GM18519 (cell line): ENCODE measurements around the gene ZNF148.

ENCODE experiments used
- ATAC-seq: cut with Tn5 transposase; IDR thresholded peaks from one replicate; pipeline ENCODE4 v1.9.1; 2021; ENCODE audit warnings: mild to moderate bottlenecking, moderate library complexity; ENCODE audit not compliant: unreplicated experiment, low FRiP score

Gene ZNF148

GRCh38 chr3:125200731-125201139 lies 174.4 kb downstream of the ZNF148 start:
- ATAC-seq = peak; percentile 50

DNA sequence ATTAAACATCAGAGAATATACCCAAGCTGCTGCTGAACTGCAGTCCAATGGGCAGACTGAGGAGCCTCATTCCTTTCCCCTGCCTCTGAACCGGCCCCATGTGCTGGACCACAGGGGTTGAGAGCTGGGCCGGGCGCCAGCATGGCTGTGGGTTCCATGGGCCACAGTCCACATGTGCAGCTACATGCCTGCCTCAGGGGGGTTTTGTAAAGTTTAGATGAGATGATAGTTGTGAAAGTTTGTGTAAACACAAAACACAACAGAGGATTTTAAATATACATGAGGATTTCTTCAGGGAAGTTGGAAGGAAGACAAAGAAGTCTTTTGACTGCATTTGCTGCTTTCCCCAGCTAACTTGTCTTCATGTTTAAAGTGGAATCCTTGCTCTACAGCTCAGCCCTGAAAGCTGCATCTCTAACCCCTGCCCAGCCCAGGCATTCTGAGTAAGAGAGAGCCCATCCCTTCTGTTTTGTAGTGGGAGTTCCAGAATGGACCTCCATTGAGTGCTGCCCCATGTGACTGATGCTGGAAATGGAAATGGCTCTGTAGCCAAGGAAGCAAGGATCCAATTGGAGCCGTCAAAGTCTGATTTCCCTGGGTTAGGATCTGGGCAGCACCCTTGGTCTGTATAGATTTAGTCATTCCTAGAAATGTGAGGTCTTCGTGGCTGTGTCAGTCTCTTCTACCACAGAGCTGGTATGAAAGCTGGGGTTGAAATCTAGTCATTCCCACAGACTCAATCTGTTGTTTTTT lies 180.1 kb downstream of the ZNF148 start:
- ATAC-seq = no peak

DNA sequence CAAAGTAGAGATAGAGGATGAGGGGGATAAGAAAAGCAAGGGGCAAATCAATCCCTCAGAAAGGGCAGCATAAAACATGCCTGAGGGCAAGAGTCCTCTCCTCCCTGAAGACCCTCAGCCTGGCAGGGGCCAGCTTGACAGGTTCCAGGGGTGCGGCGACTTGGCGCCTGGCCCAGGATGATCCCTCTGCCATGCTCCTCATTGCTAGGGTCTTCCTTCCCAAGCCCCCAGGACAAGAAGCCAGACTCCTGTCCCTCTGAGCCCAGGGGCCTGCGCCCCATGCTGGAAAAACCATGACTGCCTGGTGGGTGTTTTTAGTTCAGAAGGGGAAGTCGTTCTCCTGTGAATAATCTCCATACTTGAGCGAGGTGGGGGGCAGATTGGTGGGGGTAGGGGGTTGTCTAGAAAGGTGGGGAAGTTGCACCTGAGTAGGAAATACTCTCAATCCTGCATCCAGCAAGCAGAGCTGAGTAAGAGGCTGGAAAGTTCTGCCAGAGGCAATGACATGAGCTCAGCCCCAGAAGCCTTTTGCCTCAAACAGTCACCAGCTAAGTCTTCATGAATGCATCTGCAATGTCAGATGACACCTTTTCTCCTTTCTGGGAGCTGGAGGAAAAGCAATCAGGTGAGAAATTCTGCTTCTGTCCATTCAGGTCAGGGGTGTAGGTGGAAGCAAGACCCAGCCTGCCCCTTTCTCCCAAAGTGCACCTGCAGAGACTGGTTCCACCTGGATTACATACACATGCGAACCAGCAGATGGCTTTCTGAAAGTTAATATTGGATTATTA lies 180.9 kb downstream of the ZNF148 start:
- no peak for ATAC-seq

- no peak for ATAC-seq
Observed at GRCh38 chr3:125192190-125193035, 182.7 kb downstream of the ZNF148 start.

GRCh38 chr3:125191730-125192129 lies 183.4 kb downstream of the ZNF148 start:
- no peak for ATAC-seq

DNA sequence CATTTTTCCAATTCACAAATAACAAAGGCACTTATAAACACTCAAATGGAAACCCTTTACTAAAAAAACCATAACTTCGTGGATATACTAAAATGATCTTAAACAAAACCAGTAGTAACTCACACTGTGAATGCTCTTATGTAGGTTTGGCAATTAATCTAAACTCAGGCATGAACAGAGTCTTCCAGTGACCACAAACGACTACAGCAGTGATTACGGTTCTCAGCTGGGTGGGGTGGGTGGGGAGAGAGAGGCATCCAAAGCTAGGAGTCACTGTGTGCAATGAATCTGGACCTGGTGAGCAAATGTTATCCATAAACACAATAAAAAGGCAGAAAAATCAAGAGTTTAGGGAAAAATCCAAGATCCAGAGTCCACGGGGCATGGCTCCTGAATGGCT lies 183.9 kb downstream of the ZNF148 start:
- no peak for ATAC-seq

DNA sequence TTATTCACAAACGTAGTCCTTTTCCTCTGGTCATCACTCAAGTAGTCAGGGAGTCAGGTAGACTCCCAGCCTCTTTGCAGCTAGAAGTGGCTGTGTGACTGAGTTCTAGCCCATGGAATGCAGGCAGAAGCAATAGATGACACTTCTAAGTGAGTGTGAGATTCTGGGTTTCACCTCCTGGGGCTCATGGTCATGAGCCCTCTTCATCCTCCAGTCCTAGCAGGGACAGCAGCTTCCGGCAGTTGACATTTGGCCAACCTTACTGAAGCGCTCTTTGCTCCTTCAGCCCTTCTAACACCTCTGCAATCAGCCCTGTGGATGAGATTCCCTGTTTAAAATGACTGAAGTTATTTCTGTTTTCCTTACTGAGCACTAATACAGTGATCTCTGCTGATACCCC lies 184.3 kb downstream of the ZNF148 start:
- ATAC-seq = no peak

- no peak for ATAC-seq
Observed at GRCh38 chr3:125189378-125190165, 185.6 kb downstream of the ZNF148 start.

DNA sequence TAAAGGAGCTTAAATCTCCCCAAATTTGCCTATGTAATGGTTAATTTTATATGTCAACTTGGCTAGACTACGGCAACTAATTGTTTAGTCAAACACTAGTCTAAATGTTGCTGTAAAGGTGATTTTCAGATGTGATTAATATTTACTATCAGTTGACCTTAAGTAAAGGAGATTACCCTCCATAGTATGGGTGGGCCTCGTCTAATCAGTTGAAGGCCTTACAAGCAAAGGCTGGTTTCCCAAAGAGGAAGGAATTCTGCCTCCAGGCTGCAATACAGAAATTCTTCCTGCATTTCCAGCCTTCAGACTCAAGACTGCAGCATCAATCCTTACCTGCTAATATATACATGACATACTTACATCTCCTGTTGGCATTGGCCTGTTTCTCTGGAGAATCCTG lies 186.2 kb downstream of the ZNF148 start:
- no peak for ATAC-seq

DNA sequence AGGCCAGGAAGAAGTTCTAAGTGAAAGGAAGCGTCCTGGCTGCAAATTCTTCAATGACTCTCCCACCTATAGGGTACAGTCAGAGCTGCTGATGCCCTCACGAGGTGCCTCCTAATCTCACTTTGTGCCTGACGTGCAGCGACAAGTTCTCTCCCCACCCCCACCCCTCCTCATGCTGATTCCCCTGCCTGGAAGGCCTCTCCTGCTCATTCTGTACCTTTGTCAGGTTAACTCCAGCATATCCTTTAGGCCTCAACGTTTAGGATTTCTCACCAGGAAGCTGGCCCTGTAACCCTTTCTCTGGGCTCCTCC lies 187.6 kb downstream of the ZNF148 start:
- no peak for ATAC-seq

DNA sequence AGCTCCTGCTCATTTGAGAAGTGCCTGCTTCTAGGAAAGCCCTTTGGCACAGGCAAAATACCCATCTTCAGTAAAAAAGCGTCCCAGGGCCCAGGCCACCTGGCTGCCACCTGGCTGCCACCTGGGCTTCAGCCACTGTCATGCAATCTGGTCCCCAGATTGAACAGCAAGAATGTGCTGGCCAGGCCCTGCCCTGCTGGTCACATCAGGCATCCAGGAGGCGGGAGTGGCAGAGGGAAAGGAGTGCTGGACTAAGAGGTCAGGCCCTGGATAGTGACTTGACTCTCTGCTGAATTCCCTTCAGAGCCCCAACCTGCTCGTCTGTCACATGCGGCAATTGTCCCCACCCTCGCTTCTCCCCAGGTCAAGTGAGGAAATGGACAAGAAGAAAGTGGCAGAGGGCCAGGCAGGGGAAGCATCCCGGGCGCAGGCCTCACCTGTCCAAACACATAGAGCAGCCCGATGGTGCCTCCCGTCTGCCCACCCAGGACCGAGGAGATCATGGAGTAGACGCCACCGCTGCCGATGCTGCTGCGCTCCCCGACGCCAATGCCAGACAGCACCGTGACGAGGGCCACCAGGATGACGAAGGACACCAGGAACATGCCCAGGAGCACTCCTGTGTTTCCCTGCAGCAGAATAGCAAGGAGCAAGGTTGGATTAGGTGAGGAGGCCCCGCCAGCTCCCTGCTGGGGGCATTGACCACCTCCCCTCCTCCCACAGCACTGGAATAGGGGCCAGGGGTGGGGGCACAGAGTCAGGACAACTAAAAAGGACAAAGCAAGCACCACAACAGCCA lies 188.1 kb downstream of the ZNF148 start:
- no peak for ATAC-seq

GRCh38 chr3:125186261-125186787 lies 188.8 kb downstream of the ZNF148 start:
- no peak for ATAC-seq

- no peak for ATAC-seq
Observed at GRCh38 chr3:125185805-125186204, 189.3 kb downstream of the ZNF148 start.

- no peak for ATAC-seq
Observed at GRCh38 chr3:125179884-125180240, 195.3 kb downstream of the ZNF148 start.

- ATAC-seq = no peak
Observed at GRCh38 chr3:125179143-125179883, 195.8 kb downstream of the ZNF148 start.

DNA sequence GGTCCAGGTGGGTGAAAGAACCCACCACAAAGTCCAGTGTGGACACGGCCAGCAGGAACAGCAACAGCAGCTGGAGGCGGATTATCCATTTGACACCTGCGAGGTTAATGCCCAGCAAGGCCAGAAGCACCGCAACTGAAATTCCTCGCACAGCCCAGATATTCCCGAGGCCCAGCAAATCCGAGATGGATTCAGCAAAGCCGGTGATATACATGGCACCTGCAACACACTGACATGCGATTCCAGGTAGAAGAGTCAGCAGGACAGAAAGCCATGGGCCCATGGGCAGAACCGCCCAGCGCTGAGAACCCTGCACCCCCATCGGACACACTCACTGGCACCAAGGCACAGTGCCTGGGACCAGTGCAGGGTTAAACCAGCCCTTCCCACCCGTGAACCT lies 197.4 kb downstream of the ZNF148 start:
- ATAC-seq = no peak
